Cardiac muscle cell (in vitro differentiated cells and primary cell): ENCODE data around the gene EEF1G. TPM values are rescaled to one million over a fixed set of nuclear protein-coding genes. Genes with fewer than 3 reads are reported as not detected.
A peak's percentile ranks its signal among the peaks of the same experiment; 100 is the strongest.
"Not testable (repeated sequence)": the region's sequence is repeated elsewhere in the genome, so short reads cannot be mapped to it uniquely, and the experiment has no call there.

Experiments used
- DNase-seq, 2 donors: peaks; one replicate each; pipeline versions ENCODE4 v3.0.0 to v3.0.0-alpha.2; 2010 to 2017; ENCODE audit warnings: low read depth in 1 of 2, low spot score in 1 of 2
- H3K27ac ChIP-seq: fragments of 200-600 bp; sonication (generic); 2 replicates; pipeline ENCODE4 v1.5.1; 2016
- H3K27me3 ChIP-seq: fragments of 200-600 bp; sonication (generic); 2 replicates; pipeline ENCODE4 v1.6.0; 2016; ENCODE audit warnings: control low read depth
- H3K36me3 ChIP-seq: fragments of 200-600 bp; sonication (generic); 2 replicates; pipeline ENCODE4 v1.5.1; 2016; ENCODE audit warnings: control low read depth
- H3K4me1 ChIP-seq: fragments of 200-600 bp; sonication (generic); 2 replicates; pipeline ENCODE4 v1.8.1; 2017; ENCODE audit warnings: low read depth, mild to moderate bottlenecking, mixed run types
- H3K4me3 ChIP-seq: fragments of 200-600 bp; sonication (generic); 2 replicates; pipeline ENCODE4 v1.5.1; 2016; ENCODE audit warnings: mild to moderate bottlenecking
- H3K9me3 ChIP-seq: fragments of 200-600 bp; sonication (generic); 2 replicates; pipeline ENCODE4 v1.5.1; 2017; ENCODE audit warnings: low read depth, mild to moderate bottlenecking, control low read depth
- CTCF ChIP-seq: IDR thresholded peaks from 2 replicates; pipeline ENCODE4 v1.5.1; 2012; ENCODE audit warnings: low read depth, mild to moderate bottlenecking, low read length
- polyA plus RNA-seq: library from polyadenylated mRNA; unstranded; fragments of >200 nt; fragmentation: Nextera tagmentation; extraction: Ambion mirVana; gene quantifications from 2 replicates; pipeline ENCODE4 v1.2.1, GENCODE V29; 2016
- total RNA-seq: library from RNA; depleted of rRNA; stranded (reverse); fragments of >200 nt; gene quantifications from 2 replicates; pipeline ENCODE4 v1.2.3, GENCODE V29; 2016

The EEF1G gene
- total RNA-seq, result 1,990 and 2,091 TPM in 2 replicates
- 769 and 853 TPM in 2 replicates for polyA plus RNA-seq

GRCh38 chr11:62573592-62574362 is at the start of gene EEF1G:
Gene EEF1G (minus strand): TSS chr11:62573891. CDS start chr11:62573842, 49 bp downstream.
- Histone ChIP-seq H3K36me3 (peaks cover 46% of the 10 kb centered on the region), H3K27ac (peak within 1 kb of the TSS; percentile 85), H3K4me1 (peaks cover 9% of the 10 kb centered on the region), H3K9me3 (no peaks in the 10 kb centered on the region), H3K4me3 (peak within 1 kb of the TSS; percentile 65), H3K27me3 (no peaks in the 10 kb centered on the region)
- TF ChIP-seq CTCF, result no peak
- DNase-seq, result peak; percentile 100

- H3K4me1 ChIP-seq, result peaks cover 5% of the 10 kb centered on the region
- H3K36me3 ChIP-seq, result peaks cover 24% of the 10 kb centered on the region
- no peaks in the 10 kb centered on the region for H3K9me3 ChIP-seq
- no peaks in the 10 kb centered on the region for H3K27me3 ChIP-seq
- TF ChIP-seq CTCF, result no peak
- peak overlapping the region; percentile 83 for H3K27ac ChIP-seq
- DNase-seq, result no peak
- peak overlapping the region; percentile 50 for H3K4me3 ChIP-seq
Observed at GRCh38 chr11:62622476-62623089, 48.9 kb upstream of the EEF1G start.

GRCh38 chr11:62621567-62622470 is 48.1 kb upstream of the EEF1G start, which contains the start of gene B3GAT3:
Gene B3GAT3 (minus strand): TSS chr11:62621986. CDS start chr11:62621947, 39 bp downstream.
- peak within 1 kb of the TSS; percentile 83 for H3K27ac ChIP-seq
- peak; percentile 99 for DNase-seq
- no peaks in the 10 kb centered on the region for H3K9me3 ChIP-seq
- peaks cover 5% of the 10 kb centered on the region for H3K4me1 ChIP-seq
- TF ChIP-seq CTCF, result no peak
- H3K4me3 ChIP-seq, result peak within 1 kb of the TSS; percentile 50
- no peaks in the 10 kb centered on the region for H3K27me3 ChIP-seq
- H3K36me3 ChIP-seq, result peaks cover 19% of the 10 kb centered on the region

- H3K36me3 ChIP-seq, result peaks cover 11% of the 10 kb centered on the region
- H3K9me3 ChIP-seq, result no peaks in the 10 kb centered on the region
- H3K4me1 ChIP-seq, result peaks cover 5% of the 10 kb centered on the region
- TF ChIP-seq CTCF, result no peak
- H3K27me3 ChIP-seq, result no peaks in the 10 kb centered on the region
- no peak for DNase-seq
- peak overlapping the region; percentile 50 for H3K4me3 ChIP-seq
- H3K27ac ChIP-seq, result peak overlapping the region; percentile 83
Observed at GRCh38 chr11:62621027-62621566, 47.4 kb upstream of the EEF1G start.

- not testable (repeated sequence) for DNase-seq, H3K4me3 ChIP-seq, H3K9me3 ChIP-seq, H3K4me1 ChIP-seq, H3K36me3 ChIP-seq, H3K27ac ChIP-seq, H3K27me3 ChIP-seq
Observed at GRCh38 chr11:62616957-62617356, 43.3 kb upstream of the EEF1G start.
